NOMO-1 treated with dmso at 0.1 percent for 144 hours (cell line): ENCODE results near the gene RTN1.

Source experiments
- DNase-seq: peaks from one replicate; lab custom pipeline; 2025; ENCODE audit not compliant: unreplicated experiment; lab: John Stamatoyannopoulos, UW

The RTN1 gene

GRCh38 chr14:59634617-59635016, 236.0 kb downstream of the RTN1 start:
- no peak for DNase-seq

DNA sequence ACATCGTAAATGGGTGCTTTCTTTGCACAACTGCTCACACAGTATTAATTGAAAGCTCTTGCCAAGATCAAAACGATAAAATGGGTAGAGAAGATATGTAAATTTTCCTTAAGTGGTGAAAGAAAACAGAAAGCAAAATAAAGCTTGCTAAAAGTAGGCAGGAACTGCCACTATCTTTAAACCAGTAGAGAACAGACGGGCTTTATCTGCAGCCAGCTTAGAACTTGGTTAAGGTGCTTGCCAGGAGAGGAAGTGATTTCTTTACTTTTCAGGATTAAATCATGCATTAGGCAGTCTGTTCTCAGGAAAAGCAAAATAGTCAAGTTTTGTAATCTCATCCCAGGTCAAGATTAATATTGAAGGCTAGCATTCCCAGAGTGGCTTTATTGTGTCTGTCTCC, 237.1 kb downstream of the RTN1 start:
- DNase-seq: no peak

DNA sequence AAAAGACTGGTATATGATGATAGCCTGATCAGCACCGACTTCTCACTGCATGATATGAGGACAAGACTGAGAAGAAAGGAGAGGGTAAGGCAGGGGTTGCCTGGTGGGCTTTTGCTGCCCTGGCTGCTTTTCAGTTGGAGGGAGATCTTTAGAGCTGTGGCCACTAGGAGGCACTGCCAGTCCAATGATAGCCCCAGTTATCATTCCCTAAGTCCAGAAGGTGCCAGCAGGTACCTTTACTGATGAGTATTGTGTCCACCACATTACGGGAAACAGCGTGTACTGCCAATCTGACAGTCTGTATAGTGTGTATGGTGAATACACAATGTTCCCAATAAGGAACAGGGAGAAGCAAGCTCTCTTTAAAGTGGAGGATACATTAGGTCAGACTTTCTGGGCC, 238.2 kb downstream of the RTN1 start:
- DNase-seq: no peak

- DNase-seq: no peak
These were observed 239.3 kb downstream of the RTN1 start for GRCh38 chr14:59631237-59631636.

DNA sequence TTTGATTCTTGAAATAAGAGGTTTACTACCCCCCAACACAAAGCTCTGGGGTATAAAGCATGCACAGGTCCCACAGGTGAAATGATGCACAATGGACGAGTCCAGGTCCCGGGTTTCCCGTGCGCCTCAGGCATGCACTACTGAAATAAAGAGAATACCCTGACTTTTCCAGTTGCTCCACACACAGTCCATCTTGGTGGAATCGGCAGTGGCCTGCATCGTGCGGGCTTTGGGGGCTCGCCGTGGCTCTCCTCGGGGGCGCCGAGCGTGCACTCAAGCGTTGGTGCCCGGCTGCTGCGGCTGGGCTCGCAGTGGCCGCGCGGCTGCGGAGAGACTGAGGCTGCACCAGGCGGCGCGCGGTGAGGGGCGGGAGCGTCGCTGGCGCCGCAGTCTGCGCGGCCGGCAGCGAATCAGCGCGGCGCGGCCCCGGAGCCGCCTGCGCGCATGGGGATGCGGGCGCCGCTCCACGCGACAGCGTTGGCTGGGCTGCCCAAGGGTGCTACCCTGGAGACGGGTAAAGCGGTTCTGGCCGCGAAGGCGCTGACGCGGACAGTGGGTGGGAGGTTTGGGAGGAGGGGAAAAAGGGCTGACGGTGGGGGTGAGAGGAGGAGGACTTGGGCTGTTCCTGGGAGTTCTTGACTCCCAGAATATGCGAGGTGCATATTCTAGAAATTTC, 240.2 kb downstream of the RTN1 start:
- DNase-seq: no peak

GRCh38 chr14:59629444-59630287, 240.9 kb downstream of the RTN1 start:
- DNase-seq: no peak

- no peak for DNase-seq
These were observed 243.5 kb downstream of the RTN1 start for GRCh38 chr14:59627011-59627520.

- DNase-seq: no peak
These were observed 247.9 kb downstream of the RTN1 start for GRCh38 chr14:59622631-59623030.

GRCh38 chr14:59619061-59619460, 251.5 kb downstream of the RTN1 start:
- no peak for DNase-seq

GRCh38 chr14:59601056-59601455, 269.5 kb downstream of the RTN1 start:
- no peak for DNase-seq

- no peak for DNase-seq
These were observed 270.2 kb downstream of the RTN1 start for GRCh38 chr14:59600211-59600945.

DNA sequence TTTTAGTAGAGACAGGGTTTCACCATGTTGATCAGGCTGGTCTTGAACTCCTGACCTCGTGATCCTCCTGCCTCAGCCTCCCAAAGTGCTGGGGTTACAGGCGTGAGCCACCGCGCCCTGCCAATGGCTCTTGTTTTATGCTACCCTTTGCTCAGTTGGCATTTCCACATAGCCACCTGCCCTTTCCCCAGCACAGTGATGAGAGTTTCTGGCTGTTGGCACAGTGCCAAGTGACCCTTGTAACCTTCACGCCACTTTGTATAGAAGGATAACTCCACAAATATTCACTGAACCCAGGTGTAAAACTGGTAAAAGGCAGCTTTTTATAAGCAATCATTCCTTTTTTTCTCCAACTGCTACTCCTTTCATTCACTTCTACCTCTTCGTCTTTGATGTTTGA, 275.5 kb downstream of the RTN1 start:
- DNase-seq: no peak

DNA sequence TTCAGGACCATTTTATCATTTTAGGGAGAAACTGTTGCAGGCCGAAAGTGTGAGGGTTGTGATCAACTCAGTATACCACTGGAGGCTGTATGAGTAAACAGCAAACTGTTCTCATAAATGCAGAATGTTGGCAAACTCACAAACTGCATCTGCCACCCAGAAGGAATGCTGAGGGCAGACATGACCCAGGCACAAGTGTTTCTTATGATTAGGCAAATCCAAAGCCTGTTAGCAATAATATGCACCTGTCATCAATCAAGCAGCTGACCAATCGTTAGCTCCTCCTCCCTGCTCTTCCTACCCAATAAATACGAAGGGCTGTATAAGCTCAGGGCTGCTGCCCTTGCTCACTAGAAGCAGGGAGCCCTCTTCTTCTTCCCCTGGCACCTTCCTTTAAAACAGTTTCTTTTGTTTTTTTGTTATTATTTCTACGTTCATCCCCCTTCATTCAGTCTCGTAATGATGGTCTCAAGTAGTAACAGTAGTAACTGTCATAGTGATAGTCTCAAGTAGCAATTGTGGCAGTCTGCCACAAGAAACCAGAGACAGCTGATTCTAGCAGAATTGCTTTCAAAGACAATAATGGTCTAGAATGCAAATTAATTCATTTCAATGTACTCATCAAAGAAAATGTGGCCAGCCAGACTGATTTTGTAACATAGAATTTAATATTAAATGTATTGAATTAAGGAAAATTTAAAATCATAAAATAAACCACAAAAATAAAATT, 278.8 kb downstream of the RTN1 start:
- no peak for DNase-seq

GRCh38 chr14:59588101-59588500, 282.5 kb downstream of the RTN1 start:
- no peak for DNase-seq

DNA sequence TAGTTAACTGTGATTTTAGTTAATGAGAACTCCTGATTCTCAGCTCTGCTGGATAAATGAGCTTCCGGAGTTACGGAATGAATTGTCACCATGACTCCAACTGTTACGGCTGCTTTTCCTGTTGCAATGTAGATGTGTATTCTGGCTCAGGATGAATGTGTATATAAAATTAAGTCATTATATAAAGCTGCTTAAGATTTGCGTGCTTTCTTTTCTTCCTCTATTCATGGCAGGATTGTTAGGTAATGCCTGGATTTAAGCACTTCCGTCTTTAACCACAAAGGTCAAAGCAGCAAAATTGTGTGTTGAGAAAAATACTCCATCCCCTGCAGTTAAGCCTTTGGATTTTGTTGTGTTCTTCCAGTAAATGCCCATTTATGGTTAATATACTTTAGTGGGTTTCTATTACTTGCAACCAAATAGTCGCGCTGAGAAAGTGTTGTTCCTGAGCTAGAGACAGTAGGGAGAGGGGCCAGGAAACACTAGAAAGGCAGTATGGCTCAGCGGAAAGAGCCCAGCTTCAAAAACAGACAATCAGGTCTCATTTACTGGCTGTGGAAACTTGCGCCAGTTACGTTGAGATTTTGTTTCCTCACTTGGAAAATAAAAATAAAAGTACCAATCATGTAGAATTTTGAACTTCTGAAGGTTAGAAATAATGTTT, 284.6 kb downstream of the RTN1 start:
- DNase-seq: peak; percentile 59

GRCh38 chr14:59583755-59584154, 286.8 kb downstream of the RTN1 start:
- DNase-seq: no peak

- no peak for DNase-seq
These were observed 287.6 kb downstream of the RTN1 start for GRCh38 chr14:59582845-59583509.

DNA sequence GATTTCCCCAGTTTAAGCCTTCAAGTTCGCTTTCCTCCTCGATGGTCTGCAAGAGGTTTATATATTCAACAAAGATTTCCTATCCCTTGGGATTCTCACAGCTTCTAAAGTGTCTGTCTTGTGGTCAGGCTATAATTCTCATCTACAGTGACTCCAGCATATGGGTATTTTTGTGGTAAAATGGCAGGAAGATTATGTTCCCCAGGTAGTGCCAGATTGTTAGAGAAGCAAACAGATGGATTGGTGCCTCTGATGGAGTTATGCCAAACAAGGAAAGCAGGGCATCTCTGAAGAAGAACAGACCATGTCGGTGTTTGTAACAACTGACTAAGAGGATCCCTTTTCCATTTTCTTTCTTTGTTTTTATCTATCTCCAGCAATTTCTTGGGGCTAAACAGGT, 288.4 kb downstream of the RTN1 start:
- no peak for DNase-seq

GRCh38 chr14:59580911-59581310, 289.7 kb downstream of the RTN1 start:
- no peak for DNase-seq
